NCI-H748 treated with DMSO at 0.1 percent for 48 hours (cell line): ENCODE results near the gene RRP9.
"Not testable (repeated sequence)": the region's sequence is repeated elsewhere in the genome, so short reads cannot be mapped to it uniquely, and the experiment has no call there.

Source experiments
- DNase-seq: peaks from one replicate; lab custom pipeline; 2025; lab: John Stamatoyannopoulos, UW

Gene RRP9

DNA sequence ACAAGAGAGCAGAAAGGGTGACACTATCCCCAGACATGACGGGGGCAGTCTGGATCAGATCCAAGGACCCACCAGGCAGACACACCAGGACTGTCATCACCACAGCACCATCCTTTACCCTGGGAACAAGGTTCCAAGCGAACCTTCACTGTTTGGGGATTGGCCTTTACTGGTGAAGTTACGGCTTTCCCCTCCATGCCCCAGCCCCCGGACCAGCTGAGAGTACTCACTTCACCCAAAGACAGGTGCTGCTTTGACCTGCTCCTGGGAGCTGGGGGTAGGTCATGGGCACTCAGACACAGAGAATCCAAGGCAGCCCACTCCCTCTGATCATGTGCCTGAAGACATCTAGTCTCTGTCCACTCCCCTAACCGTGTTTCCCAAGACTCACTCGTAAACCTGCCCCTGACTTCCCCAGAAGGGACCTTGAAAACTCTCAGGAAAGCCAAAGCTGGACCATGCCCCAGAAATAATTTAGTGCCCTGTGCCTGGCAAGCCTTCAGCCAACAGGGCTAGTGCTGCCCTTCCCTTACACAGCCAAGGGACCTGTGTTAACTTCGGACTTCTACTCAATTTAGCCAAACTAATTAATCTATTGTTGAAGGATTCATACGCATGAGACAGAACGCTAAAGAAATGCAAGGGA, 2.8 kb downstream of the RRP9 start:
- no peak for DNase-seq

DNA sequence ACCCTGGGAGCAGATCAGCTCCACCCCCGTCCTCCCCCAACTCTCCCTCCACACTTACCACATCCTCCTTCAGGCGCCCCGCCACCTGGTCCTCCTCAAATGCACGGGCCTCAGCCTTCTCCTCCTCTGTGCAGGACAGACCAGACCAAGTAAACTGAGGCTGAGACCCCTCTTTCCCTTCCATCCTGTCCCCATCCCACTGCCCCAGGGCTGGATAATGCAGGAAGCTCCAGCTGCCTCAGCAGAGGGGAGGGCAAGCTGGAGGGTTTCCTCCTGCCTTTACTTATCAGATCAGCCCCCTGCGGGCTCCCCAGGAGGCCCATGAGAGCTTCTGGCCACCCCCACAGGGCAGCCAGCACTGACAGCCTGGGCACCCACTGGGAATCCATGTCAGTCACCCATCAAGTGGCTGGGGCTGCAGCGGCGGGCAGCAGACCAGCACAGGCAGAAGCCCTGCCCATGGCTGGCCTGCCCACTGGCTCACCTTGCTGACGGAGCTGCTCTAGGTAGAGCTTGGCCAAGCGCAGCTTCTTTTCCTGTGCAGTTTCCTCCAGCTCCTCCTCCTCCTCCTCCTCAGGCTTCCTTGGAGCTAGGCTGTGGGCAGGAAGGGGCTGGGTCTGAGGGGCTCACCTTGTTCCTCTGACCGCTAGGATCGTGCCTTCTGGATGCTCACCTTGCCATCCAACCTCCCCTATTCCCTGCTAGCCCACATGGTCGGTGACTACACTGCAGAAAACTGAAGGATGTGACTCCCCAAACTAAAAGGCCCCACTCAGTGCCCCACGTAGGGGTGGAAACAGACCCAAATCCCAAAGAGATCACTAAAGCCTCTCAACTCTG, 3.9 kb downstream of the RRP9 start:
- no peak for DNase-seq

DNA sequence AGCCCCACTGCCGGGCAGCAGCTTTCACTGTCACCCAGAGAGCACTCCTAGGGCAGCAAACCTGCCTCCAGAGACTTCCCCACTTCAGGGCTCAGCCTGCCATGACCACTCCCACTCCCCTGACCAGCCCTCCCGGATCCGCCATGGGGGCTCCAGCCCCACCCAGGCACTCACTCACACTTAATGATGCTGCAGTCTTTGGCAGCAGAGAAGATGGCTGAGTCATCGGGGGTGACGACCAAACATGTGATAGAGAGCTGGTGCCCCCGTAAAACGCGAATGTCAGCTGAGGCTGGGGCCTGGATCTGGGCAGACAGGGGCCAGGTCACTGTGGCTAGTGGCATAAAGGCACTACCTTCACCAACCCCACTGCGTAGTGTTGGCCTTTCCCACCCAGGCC, 4.7 kb downstream of the RRP9 start:
- DNase-seq, result no peak

DNA sequence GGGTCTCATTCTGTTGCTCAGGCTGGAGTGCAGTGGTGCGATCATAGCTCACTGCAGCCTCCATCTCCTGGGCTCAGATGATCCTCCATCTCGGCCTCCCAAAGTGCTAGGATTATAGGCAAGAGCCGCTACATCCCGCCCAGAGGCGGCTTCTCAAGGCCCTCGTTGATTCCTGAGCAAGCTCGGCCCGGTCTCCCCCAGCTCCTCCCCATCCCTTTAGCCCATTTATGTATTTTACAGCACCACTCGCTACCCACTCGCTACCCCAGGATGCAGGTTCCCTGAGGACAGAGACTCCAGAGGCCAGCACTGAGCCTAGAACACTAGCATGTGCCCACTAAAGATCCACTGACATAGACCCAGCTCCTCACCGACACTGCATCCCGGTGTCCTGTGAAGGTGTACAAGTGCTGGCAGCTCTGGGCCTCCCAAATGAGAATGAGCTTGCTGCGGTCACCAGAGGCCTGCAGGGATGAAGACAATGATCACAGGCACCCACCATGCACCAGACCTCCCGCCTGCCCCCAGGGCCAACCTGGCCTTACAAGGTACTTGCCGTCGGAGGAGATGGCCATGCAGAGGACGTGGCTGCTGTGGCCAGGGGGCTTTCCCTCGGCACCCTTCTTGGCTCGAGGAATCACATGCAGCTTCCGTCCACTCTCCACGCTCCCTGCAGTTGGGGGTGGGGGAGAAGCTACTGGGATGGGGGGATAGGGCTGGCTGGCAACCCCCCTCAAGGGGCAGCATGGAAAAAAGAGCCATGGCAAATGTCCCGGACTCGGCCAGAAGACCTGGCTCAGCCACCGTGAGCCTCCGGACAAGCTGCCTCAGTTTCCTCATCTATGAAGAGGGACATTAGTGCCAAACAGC, 5.6 kb downstream of the RRP9 start:
- DNase-seq, result no peak

DNA sequence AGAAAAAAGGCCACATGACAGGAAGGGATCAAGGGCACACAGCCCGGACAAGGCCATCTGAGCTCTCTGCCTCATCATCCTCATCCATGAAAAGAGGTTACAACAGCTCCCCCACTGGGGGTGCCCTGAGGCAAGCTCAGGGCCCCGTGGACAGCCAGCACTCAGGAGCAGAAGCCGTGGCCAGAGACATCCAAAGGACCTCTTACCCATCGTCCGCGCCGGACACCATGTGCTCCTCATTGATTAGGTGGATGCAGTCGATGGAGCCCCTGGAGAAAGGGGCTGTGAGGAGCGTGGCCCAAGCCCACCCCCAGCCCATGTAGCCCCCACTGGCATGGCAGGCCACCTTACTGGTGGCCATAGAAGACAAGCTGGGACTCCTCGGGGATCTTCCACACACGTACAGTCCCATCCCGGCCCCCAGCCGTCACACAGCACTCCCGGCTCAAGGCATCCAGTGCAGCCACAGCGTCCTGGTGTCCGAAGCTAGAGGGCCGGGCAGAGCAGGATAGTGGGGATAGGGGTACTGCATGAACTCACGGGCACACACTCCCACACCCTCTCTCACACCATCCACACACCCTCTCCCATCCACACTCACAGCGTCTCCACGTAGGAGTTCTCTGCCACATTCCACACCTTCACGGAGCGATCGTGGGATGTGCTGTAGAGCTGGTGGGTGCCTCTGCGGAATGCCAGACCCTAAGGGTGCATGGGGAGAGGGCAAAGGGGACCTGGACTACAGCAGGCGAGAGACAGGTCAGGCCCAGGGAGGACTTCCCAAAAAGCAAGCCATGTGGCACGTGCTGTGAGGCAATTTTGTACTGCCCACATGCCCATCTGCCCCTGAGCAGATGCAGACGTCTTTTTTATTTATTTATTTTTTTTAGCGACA, 6.5 kb downstream of the RRP9 start:
- no peak for DNase-seq

DNA sequence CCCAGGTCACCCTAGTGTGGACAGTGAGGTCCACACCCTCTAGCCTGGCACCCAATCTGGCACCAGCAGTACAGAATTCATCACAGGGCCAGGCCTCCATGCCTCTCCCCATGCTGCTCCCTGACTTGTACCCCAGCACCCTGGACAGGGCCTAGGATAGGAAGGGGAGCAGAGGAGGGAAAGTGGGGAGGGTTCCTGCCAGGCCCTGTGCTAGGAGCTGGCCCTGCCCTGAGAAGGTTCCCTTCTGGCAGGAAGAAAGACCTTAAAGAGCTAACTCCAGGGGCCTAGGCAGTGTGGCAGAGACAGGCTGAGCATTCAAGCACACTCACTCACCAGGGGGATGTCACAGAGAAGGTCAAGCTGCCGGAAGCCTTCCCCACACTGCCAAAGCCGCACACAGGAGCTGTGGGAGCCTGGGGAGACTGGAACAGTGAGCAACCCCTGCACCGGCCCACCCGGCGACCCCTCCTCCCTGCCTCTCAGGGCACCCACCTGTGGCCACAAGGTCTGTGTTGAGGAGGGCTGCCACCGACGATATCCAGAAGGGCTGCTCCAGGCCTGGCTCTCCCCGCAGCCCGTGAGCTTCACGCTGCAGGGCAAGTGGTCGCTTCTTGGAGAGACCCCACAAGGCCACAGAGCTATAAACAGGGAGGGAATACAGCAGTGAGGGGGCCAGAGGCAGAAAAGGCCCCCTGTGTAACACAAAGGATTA, 7.4 kb downstream of the RRP9 start:
- no peak for DNase-seq

DNA sequence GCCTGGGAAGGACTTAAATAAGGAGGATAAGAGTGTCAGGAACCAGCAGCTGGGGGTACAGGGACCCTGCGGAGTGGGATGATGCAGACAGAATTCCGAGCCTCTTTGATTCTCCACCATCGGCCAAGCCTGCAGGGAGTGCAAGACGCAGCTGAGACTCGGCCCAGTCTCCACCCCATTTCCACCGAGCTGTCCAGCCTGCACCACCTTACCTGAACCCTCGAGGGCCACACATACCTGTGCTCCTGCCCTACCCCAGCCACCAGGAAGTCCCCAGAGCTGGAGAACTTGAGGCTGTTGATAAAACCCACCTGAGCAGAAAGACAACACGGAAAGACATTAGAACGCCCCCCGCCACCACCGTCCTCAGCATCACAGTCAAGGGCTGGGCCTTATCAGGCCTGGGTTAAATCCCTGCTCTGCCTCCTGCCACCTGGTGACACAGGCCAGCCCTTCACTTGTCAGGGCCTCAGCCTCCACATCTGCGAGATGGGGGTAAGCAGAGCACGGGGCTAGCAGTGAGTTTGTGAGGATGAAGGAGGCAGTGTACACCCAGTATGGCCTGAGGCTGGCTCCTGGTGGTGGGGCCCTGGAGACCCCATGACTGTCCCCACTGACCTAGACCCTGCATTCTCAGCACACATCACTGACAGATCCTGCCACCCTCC, 8.1 kb downstream of the RRP9 start:
- DNase-seq, result no peak

DNA sequence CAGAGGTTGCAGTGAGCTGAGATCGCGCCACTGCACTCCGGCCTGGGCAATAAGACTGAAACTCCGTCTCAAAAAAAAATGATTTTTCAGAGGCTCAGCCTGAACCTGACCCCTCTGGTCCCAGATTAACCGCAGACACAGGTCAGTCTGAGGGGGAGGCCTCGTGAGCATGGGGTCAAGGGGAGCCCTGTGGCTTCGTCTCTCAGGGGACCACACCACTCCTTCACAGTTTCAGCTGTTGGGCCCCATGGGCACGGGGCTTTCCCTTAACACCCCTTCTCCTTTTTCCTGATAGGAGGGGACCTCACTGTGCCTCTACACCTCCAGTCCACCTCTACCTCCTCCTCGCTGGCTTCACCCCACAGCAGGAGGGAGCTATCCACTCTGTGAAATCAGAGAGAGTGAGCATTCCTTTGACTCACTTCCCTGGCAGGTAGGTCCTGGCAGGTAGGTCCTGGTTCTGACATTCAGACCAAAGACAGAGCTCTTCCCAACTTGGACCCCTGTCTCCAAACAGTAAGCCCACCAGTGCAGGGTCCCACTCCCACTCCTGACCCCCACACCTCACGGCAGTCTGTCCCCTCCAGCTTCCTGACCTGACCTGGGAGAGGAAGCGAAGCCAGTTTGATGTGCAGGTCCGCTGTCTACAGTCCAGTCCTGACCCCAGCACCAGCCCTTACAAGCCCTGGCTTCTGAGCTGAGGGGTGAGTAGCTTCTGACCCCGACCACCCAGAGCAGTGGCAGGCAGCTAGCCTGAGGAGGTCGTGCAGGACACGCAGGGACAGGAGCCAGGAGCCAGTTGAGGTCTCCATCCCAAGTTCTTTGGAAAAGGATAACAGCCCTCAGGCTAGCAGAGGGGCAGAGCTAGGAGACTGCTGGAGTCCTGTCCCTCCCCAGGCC, 9.0 kb downstream of the RRP9 start:
- no peak for DNase-seq

DNA sequence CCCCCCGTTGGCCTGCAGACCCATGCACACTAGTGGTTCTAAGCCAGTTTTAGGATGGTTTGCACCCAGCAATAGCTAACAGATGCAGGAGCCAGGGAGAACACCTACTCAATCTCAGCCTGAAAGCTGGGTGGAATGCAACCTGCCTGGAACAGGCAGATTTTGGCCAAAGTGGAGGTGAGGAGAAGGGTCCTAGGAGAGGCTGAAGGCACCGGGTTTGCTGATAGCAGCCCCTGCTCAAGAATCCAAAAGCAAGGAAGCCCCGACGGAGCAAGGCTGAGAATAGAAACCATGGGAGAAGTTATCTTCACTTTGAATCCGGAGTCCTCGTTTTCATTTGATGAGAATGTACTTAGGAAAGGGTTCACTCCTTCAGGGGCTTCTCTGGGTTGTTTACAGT, 9.9 kb downstream of the RRP9 start:
- DNase-seq, result no peak

DNA sequence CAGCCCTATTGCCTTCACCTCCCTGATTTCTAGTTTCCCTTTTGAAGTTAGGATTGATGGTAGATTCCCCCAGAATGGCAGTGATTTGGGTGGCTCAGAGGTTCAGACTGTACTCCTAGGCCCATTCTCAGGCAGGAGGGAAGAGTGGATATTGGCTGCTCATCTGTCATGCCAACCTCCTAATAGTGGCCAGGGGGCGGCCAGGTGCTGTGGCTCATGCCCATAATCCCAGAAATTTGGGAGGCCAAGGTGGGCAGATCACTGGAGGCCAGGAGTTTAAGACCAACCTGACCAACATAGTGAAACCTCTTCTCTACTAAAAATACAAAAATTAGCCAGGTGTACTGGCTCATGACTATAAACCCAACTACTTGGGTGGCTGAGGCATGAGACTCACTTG, 11.3 kb downstream of the RRP9 start:
- DNase-seq, result no peak

DNA sequence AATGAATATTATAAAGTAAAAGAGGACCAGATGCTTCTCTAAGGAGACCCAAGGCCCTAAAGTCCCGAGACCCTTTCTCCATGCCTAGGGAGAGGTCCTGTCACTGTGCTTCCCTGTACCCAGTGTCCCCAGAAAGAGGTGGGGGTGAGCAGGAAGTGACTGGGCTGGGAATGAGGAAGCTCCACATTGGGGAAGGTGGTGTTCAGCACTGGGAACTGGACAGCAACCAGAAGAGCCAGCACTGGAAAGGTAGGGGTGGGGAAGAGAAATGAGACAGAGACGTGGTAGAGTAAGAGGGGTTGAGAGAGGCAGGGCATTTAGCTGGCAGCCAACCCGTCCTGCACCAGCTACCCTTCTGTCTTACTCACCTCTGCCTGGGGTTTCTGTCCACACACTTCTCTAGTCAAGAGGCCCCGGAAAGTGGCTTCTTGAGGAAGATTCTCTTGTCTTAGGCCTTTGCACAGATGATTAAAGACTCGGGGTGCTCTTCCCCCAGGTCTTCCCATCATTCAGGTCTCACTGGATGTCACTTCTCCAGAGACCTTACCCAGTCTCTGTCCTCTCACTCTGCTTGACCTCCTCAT, 12.2 kb downstream of the RRP9 start:
- DNase-seq, result no peak

DNA sequence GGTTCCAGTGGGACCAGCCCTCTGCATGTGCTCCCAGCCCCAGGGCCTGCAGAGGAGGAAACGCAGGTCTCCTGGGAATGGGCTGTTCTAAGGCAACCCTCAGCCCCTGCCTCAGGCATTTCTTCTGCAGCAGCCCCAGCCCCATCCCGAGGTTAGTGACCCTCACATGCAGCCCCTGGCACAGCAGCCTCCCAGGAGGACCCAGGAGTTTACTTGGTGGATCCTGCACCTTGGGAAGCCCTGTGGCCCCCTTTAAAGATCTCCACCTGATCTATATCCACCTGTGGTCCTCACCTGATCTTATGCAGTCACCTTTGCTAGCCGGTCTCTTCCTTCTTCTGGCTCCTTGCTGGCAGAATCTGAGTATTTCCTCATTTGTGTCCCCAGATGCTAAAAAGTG, 12.7 kb downstream of the RRP9 start:
- DNase-seq, result not testable (repeated sequence)

DNA sequence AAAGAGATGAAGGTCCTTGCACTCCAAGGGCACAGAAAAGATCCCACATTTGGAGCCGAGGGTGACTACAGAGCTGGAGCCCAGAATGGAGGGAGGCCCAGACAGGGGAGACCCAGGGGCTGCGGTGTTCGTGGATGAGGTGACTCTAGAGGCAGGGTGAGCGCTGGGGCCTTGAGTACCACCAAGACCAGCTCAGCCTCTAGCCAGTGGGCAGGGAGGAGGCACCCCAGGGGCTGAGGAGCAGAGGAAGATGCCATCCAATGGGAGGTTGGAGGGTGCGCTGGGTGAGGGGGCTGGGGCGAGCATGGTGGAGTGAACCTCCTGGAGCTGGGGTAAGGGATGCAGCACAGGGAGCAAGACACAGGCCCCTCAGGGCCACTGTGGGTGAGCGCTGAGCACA, 13.3 kb downstream of the RRP9 start:
- no peak for DNase-seq

DNA sequence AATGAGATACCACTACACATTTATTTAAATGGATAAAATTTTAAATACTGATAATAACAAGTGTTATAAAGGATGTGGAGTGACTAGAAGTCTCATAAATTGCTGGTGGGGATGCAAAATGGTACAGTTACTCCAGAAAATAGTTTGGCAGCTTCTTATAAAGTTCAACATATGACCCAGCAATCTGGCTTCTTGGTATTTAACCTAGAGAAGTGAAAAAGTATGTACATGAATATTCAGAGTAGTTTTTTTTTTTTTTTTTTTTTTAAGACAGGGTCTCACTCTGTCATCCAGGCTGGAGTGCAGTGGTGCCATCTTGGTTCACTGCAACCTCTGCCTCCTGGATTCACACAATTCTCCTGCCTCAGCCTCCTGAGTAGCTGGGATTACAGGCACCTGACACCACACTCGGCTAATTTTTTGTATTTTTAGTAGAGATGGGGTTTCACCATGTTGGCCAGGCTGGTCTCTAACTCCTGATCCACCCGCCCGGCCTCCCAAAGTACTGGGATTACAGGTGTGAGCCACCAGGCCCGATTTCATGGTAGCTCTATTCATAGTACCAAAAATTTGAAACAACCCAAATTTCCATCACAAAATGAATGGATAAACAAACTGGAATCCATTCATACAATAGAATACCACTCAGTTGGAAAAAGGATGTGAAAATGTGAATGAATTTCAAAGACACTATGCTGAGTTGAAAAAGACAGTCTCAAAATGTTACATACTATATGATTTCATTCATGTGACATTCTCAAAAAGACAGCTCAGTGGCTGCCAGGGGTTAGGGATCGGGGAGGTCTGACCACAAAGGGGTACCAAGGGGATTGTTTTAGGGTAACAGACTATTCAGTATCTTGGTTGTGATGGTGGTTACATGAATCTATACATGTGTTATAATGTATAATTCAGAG, 14.4 kb downstream of the RRP9 start:
- no peak for DNase-seq

DNA sequence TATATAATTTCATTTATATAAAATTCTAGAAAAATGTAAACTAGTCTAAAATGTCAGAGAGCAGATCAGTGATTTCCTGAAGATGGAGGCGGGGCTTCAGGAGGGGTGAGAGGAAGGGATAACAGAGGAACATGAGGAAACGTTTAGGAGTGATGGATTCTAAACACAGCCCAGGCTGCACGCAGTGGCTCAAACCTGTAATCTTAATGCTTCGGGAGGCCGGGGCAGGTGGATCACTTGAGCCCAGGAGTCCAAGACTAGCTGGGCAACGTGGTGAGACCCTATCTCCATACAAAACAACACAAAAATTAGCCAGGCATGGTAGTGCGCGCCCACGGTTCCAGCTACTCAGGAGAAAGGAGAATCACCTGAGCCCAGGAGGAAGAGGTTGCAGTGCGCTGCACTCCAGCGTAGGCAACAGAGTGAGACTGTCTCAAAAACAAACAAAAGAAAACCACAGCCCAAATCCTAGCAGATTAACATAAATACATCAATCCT, 20.6 kb downstream of the RRP9 start:
- no peak for DNase-seq

DNA sequence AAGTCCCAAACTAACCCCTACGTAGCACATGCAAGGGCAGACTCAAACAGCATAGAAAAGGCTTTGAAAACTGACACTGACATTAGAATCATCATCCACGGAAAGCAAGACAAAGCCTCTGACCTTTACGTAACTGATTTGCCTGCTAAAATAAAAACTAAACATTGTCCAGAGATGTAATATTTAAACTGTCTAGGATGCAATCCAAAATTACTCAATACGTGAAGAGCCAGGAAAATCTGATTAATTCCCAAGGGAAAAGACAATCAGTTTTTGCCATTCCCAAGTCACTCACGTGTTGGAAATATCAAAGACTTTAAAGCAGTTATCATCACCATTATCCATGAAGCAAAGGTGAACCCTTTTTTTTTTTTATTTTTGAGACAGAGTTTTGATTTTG, 25.3 kb downstream of the RRP9 start:
- no peak for DNase-seq

DNA sequence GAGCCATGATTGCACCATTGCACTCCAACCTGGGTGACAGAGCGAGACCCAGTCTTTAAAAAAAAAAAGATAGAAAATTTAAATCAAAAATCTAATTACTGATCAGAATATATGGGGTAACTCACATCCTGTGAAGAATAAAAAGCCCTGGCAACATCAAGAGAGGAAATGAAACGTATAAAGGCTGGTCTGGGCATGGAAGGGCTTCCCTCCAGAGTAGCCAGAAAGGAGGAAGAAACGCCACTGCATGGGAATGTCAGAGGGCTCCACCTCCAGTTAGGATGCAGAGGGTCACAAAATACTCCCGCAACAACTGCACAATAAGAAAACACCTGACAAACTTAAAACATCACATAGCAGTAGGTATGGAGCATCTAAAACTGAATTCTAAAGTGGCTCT, 33.7 kb downstream of the RRP9 start:
- no peak for DNase-seq
